NK-92 treated with Interleukin-12 subunit alpha and Interleukin-12 subunit beta, amount 100 ng/mL, for 24 hours (cell line): ENCODE data around the gene CTNNBL1.

ENCODE experiments used
- DNase-seq: peaks from one replicate; lab custom pipeline; 2025; lab: John Stamatoyannopoulos, UW

CTNNBL1 gene

DNA sequence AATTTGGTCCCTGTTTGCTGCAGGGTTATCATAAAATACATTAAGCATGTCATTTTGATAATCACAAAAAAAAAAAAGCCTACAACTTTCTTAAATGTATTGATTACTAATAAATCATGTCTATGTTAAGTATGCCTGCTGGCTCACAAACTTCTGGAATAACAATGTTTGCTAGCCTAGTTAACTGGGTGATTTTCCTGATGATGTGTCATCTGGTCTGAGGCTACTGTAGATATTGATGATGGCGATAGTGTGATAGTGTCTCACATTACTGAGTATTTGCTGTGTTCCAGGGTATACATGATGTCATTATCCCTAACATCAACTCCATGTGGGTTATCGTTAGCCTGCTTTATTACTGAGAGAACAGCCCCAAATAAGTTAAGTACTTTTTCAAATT, 122.9 kb downstream of the CTNNBL1 start:
- no peak for DNase-seq

- no peak for DNase-seq
Observed at GRCh38 chr20:37821696-37822095, 127.9 kb downstream of the CTNNBL1 start.

GRCh38 chr20:37822141-37822601, 128.3 kb downstream of the CTNNBL1 start:
- DNase-seq: no peak

DNA sequence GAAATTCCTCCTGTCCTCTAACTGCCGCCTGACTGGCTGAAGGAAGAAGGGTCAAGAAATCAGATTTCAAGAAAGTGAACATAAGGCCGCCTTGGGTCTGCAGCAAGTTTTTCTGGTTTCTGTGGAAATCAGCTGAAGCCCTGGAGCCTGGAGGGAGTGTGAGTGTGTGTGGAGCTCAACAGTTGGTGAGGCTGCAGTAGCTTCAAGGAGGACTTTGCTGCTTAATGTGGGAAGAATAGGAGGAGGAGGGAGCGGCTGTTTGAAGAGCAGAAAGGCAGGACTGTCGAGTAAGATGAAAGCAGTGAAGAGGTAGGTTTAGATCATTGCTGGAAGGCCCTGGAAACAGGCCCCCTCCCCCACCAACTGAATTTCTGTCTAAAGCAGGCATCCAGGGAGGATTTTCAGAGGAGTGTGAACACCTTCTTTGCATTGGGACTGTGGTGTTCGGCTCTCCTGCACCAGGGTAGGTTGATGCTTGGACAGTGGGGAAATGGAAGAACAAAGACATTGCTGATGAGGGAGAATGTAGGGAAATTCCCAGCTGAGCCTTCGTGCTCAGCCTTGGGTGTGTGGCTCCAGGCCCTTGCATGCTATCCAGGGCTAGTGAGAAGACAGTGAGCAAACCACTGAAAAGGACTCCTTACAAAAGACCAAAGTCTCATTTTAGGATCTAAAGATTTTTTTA, 129.6 kb downstream of the CTNNBL1 start:
- no peak for DNase-seq

GRCh38 chr20:37827605-37828004, 133.8 kb downstream of the CTNNBL1 start:
- DNase-seq: no peak

DNA sequence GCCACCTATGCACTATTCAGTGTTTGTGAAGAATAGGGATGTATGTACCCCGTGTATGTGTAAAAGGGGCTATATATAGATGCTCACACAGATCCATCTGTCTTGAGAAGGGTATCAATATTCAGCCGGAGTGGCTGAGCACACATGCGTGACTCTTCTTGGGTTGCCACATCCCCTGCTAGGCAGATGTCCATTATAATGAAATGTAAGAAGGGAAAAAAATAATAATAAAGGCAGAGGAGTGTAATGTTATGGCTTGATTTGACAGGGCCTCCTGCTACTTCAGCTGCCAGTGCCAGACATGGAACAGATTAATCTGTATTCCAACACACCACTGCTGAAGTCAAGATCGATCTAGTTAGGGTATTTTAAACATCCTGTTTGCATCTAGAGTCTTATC, 134.9 kb downstream of the CTNNBL1 start:
- DNase-seq: no peak

GRCh38 chr20:37829128-37829527, 135.3 kb downstream of the CTNNBL1 start:
- DNase-seq: no peak

GRCh38 chr20:37833221-37833896, 139.5 kb downstream of the CTNNBL1 start:
- DNase-seq: no peak

- DNase-seq: no peak
Observed at GRCh38 chr20:37836926-37837325, 143.1 kb downstream of the CTNNBL1 start.

DNA sequence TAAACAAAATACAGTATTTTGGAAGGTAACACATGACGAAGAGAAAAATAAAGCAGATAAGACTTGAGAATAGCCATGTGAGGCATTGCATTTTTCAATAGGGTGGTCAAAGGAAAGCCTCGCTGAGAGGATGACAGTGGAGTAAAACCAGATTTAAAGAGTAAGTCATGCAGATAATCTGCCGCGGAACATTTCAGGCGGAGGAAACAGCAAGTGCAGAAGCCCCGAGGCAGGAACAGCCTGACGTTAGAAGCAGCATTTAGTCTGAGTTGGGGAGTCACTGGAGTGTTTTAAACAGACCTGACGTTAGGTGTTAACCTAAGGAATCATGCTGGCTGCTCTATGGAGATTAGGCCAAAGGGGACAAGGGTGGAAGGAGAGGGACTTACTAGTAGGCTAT, 144.1 kb downstream of the CTNNBL1 start:
- no peak for DNase-seq

GRCh38 chr20:37838769-37839431, 145.1 kb downstream of the CTNNBL1 start:
- DNase-seq: no peak

DNA sequence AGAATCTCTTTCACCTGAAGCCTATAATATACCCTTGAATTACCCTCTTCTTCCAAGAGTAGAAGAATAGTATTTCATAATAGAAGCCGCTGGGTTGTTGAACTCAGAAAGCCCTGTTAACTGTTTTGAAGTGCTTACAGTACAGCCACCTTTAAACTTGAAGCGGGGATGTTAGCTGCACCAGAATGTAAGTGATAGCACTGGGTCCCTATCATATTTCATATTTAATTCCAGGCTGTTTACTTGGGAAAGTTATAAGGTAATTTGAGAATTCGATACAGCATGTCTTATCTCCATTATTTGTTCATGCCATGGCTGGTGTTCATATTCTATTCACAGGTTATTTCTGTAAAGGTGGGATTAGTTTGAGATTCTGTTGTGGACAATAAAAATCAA, 145.6 kb downstream of the CTNNBL1 start:
- no peak for DNase-seq

- DNase-seq: no peak
Observed at GRCh38 chr20:37839955-37840354, 146.1 kb downstream of the CTNNBL1 start.

DNA sequence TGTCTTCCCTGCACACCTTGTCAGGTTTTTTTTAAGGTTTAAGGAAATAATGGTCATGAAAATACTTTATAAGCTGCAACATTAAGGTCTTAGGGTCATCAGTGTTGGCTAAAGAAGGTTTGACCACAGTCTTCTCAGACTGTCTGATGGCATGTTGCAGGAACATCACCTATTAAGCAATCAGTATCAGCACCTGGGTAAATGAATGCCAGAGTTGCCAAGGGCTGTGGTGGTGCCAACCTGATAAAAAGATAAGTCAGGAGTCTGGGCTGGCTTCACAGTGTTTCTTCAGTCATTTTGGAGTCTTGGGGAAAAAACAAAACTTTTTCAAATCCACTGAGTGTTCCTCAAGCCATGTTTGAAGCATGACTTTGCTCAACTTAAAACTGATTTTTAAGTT, 147.6 kb downstream of the CTNNBL1 start:
- no peak for DNase-seq

- no peak for DNase-seq
Observed at GRCh38 chr20:37841971-37842370, 148.1 kb downstream of the CTNNBL1 start.

GRCh38 chr20:37845241-37845681, 151.4 kb downstream of the CTNNBL1 start:
- DNase-seq: no peak

- no peak for DNase-seq
Observed at GRCh38 chr20:37845878-37846277, 152.0 kb downstream of the CTNNBL1 start.

GRCh38 chr20:37846573-37846972, 152.7 kb downstream of the CTNNBL1 start:
- no peak for DNase-seq

- DNase-seq: no peak
Observed at GRCh38 chr20:37848706-37849105, 154.9 kb downstream of the CTNNBL1 start.

GRCh38 chr20:37849156-37849555, 155.3 kb downstream of the CTNNBL1 start:
- DNase-seq: no peak

DNA sequence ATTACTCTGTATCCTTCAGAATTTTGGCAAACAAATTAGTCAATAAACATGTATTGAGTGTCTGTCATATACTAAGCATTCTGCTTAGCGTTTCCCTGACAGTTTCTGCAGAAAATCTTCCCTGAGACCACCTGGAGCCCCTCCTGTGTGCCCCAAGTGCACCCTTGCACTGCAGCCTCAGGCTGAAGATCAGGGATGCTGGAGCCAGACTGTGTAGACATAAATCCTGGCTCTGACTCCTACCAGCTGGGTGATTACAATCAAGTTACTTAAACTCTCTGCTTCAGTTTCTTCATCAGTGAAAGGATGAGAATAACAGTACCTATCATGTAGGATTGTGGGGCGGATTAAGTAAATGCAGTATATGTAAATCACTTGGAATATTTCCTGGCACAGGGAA, 155.7 kb downstream of the CTNNBL1 start:
- DNase-seq: no peak

- DNase-seq: no peak
Observed at GRCh38 chr20:37850036-37850592, 156.3 kb downstream of the CTNNBL1 start.
